HG03457 (cell line): Measurements from ENCODE around the gene PRKG1.

Experiments
- ATAC-seq: cut with Tn5 transposase; IDR thresholded peaks from one replicate; pipeline ENCODE4 v1.9.1; 2021; ENCODE audit warnings: moderate number of reproducible peaks; ENCODE audit not compliant: unreplicated experiment

Gene PRKG1

GRCh38 chr10:51075873-51076229 is 1.6 kb downstream of the PRKG1 start:
- ATAC-seq = no peak

GRCh38 chr10:51076299-51076841 is 2.1 kb downstream of the PRKG1 start:
- ATAC-seq = no peak

- no peak for ATAC-seq
Observed at GRCh38 chr10:51077074-51077473, 2.8 kb downstream of the PRKG1 start.

GRCh38 chr10:51077507-51077906 is 3.2 kb downstream of the PRKG1 start:
- no peak for ATAC-seq

GRCh38 chr10:51079331-51079730 is 5.0 kb downstream of the PRKG1 start:
- no peak for ATAC-seq

- ATAC-seq = no peak
Observed at GRCh38 chr10:51079766-51080165, 5.5 kb downstream of the PRKG1 start.

- no peak for ATAC-seq
Observed at GRCh38 chr10:51080311-51081006, 6.2 kb downstream of the PRKG1 start.

GRCh38 chr10:51082857-51083256 is 8.6 kb downstream of the PRKG1 start:
- ATAC-seq = no peak

- ATAC-seq = no peak
Observed at GRCh38 chr10:51083356-51083853, 9.1 kb downstream of the PRKG1 start.

GRCh38 chr10:51085204-51085603 is 10.9 kb downstream of the PRKG1 start:
- ATAC-seq = no peak

GRCh38 chr10:51086710-51087109 is 12.4 kb downstream of the PRKG1 start:
- no peak for ATAC-seq

GRCh38 chr10:51087114-51087513 is 12.8 kb downstream of the PRKG1 start:
- ATAC-seq = no peak

GRCh38 chr10:51090190-51090589 is 15.9 kb downstream of the PRKG1 start:
- ATAC-seq = no peak

- no peak for ATAC-seq
Observed at GRCh38 chr10:51092402-51092801, 18.1 kb downstream of the PRKG1 start.

GRCh38 chr10:51095444-51095843 is 21.2 kb downstream of the PRKG1 start:
- no peak for ATAC-seq

GRCh38 chr10:51097546-51097945 is 23.3 kb downstream of the PRKG1 start:
- ATAC-seq = no peak

- no peak for ATAC-seq
Observed at GRCh38 chr10:51100221-51100620, 25.9 kb downstream of the PRKG1 start.

- ATAC-seq = no peak
Observed at GRCh38 chr10:51103554-51104217, 29.4 kb downstream of the PRKG1 start.

- no peak for ATAC-seq
Observed at GRCh38 chr10:51106311-51106945, 32.1 kb downstream of the PRKG1 start.

GRCh38 chr10:51108406-51108805 is 34.1 kb downstream of the PRKG1 start:
- no peak for ATAC-seq

GRCh38 chr10:51109801-51110533 is 35.7 kb downstream of the PRKG1 start:
- ATAC-seq = no peak
